Measurements from ENCODE around the gene EFCAB3. TPM values are rescaled to one million over a fixed set of nuclear protein-coding genes. Genes with fewer than 3 reads are reported as not detected.

EFCAB3 gene
- not detected for total RNA-seq

GRCh38 chr17:62380253-62380652 lies at the start of gene EFCAB3:
Gene EFCAB3, plus strand, starts transcription at chr17:62380553. Its CDS starts 2,427 bp downstream, at chr17:62382980.
- Histone ChIP-seq H3K27ac (no peak within 1 kb of the TSS), H3K36me3 (no peaks in the 10 kb centered on the region), H3K9me3 (no peaks in the 10 kb centered on the region), H3K4me1 (no peaks in the 10 kb centered on the region), H3K27me3 (no peaks in the 10 kb centered on the region), H3K4me3 (no peak within 1 kb of the TSS)
- no peak for TF ChIP-seq CTCF (IDR thresholded peaks at IDR 0.05)
- intact Hi-C loops (cut with DNase I) = no loop called here
- DNase-seq (ENCODE audit: low spot score in 2 of 2) = no peak

DNA sequence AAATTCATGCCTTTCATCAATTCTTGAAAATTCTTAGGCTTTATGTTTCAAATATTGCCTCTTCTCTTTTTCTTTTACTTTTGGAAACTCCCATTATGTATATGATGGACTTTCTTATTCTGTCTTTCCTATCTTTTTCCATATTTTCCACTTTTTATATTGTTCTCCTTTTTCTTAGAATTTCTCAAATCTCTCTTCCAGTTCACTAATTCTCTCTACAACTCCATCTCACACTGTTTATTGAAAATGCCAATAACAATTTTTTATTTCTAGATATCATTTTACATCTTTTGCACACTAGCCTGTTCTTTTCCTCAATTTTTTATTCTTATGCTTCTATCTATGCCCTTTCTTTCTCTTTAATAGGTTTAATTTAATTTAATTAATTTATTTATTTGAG lies 43.8 kb upstream of the EFCAB3 start:
- intact Hi-C loops (cut with DNase I) = no loop called here
- H3K4me3 ChIP-seq = no peak overlapping the region
- peaks cover 0 to 6% of the 10 kb centered on the region in 2 donors for H3K9me3 ChIP-seq
- no peaks in the 10 kb centered on the region for H3K36me3 ChIP-seq
- no peaks in the 10 kb centered on the region for H3K4me1 ChIP-seq
- TF ChIP-seq CTCF (IDR thresholded peaks at IDR 0.05) = no peak
- no peak for DNase-seq (ENCODE audit: low spot score in 2 of 2)
- H3K27me3 ChIP-seq = no peaks in the 10 kb centered on the region
- H3K27ac ChIP-seq = no peak overlapping the region

- no peak for TF ChIP-seq CTCF (IDR thresholded peaks at IDR 0.05)
- intact Hi-C loops (cut with DNase I) = no loop called here
- no peaks in the 10 kb centered on the region for H3K27me3 ChIP-seq
These were observed 36.5 kb upstream of the EFCAB3 start for GRCh38 chr17:62343764-62344270.

DNA sequence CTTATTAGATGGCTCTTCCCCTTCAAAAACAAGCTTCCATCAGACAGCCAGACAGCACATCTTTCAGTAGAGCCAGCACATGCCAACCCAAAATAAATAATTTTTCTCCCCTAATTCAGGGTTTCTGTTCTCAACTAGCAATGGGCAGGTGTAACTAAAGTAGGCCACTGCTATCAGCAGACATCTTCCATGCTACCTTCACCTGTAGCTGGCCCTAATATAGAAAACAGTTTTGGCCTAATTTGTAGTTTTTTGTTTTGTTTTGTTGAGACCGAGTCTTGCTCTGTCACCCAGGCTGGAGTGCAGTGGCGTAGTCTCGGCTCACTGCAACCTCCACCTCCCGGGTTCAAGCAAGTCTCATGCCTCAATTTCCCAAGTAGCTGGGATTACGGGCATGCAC lies 29.2 kb upstream of the EFCAB3 start:
- Histone ChIP-seq H3K27ac (no peak overlapping the region), H3K36me3 (no peaks in the 10 kb centered on the region), H3K9me3 (no peaks in the 10 kb centered on the region), H3K27me3 (no peaks in the 10 kb centered on the region), H3K4me1 (no peaks in the 10 kb centered on the region), H3K4me3 (no peak overlapping the region)
- DNase-seq (ENCODE audit: low spot score in 2 of 2) = no peak
- intact Hi-C loops (cut with DNase I) = no loop called here
- no peak for TF ChIP-seq CTCF (IDR thresholded peaks at IDR 0.05)

More at GRCh38 chr17:62343764-62344270, 36.5 kb upstream of the EFCAB3 start:
- Histone ChIP-seq H3K4me1 (no peaks in the 10 kb centered on the region), H3K27ac (no peak overlapping the region), H3K9me3 (no peaks in the 10 kb centered on the region), H3K36me3 (no peaks in the 10 kb centered on the region), H3K4me3 (no peak overlapping the region)
- no peak for DNase-seq (ENCODE audit: low spot score in 2 of 2)

DNA sequence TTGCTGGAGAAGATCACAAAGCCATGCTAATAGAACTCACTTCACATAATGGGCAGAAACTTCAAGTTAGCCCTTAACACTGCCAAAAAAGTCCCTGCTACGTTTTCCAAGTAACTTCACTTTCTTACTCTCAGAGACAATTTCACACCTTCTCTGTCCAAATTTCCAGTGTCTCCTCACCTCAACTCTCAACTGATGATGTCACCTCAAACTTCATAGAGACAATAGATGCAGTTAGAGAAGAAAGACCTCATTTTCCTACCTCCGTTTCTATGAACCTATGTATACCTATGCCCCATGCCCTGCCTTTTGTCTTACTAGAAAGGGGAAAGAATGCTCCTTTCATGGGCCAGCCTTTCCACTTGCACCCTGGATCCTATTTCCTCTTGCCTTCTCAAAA lies 14.2 kb upstream of the EFCAB3 start:
- Histone ChIP-seq H3K4me1 (no peaks in the 10 kb centered on the region), H3K36me3 (no peaks in the 10 kb centered on the region), H3K27ac (no peak overlapping the region), H3K9me3 (no peaks in the 10 kb centered on the region), H3K27me3 (no peaks in the 10 kb centered on the region), H3K4me3 (no peak overlapping the region)
- intact Hi-C loops (cut with DNase I) = no loop called here
- DNase-seq (ENCODE audit: low spot score in 2 of 2) = no peak
- no peak for TF ChIP-seq CTCF (IDR thresholded peaks at IDR 0.05)

GRCh38 chr17:62381561-62381960 lies 1.2 kb downstream of the EFCAB3 start:
- Histone ChIP-seq H3K27me3 (no peaks in the 10 kb centered on the region), H3K4me3 (no peak overlapping the region), H3K36me3 (no peaks in the 10 kb centered on the region), H3K9me3 (no peaks in the 10 kb centered on the region), H3K4me1 (no peaks in the 10 kb centered on the region), H3K27ac (no peak overlapping the region)
- TF ChIP-seq CTCF (IDR thresholded peaks at IDR 0.05) = no peak
- intact Hi-C loops (cut with DNase I) = no loop called here
- no peak for DNase-seq (ENCODE audit: low spot score in 2 of 2)
